Measurements from ENCODE around the gene SLC14A1.
A peak's percentile ranks its signal among the peaks of the same experiment; 100 is the strongest.

SLC14A1 gene

GRCh38 chr18:45723567-45724355, at the start of gene SLC14A1:
SLC14A1 (plus strand) TSS chr18:45724181; CDS start chr18:45730321, 6,140 bp downstream.
- H3K27ac ChIP-seq: no peak within 1 kb of the TSS; the same call in 1 of the 2 replicates
- no peak for TF ChIP-seq CTCF (conservative IDR thresholded peaks at IDR 0.05)

DNA sequence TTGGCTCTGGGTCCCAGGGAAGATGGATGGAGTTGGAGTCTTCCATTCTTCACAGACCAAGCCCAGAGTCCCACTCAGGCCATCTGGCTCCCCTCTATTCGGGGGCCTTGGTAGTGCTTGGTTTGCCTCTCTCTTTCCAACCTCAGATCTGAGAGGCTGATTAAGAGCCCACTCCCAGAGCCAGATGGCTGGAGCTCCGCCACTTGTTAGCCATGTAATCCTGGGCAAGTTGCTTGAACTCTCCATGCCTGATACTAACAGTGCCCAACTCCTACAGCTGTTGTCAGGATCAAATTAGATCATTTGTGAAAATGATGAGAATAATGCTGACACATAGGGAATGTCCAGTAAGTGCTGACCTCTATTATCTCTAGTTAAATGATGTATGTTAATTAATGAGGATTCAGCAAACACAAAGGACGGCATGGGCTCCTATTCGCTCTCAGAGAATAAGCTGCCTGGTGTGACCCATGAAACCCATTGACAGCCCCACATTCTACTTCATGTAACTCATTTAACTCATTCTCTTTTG, 46.6 kb upstream of the SLC14A1 start:
- TF ChIP-seq CTCF (conservative IDR thresholded peaks at IDR 0.05): no peak
- H3K27ac ChIP-seq: no peak overlapping the region

GRCh38 chr18:45678441-45678840, 45.5 kb upstream of the SLC14A1 start:
- TF ChIP-seq CTCF (conservative IDR thresholded peaks at IDR 0.05): no peak
- peak overlapping the region; percentile 80 for H3K27ac ChIP-seq

DNA sequence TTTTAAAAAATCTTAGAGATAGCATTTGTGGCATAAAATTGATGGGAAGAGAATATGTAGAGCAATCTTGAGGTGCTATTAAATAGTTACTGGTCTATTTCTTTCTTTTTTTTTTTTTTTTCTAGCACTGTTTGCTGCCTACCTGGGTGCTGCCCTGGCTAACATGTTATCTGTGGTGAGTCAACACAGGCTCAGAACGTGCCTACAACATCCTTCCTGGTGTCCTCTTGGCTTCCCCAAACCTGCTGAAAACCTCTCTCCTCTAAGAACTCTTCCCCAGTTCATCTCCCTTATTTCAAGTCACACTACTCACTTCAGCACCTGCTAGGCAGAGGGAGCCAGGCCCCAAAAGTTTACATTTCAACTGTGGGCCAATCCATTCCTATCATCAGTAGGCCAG, 45.1 kb upstream of the SLC14A1 start:
- H3K27ac ChIP-seq: peak overlapping the region; percentile 80
- TF ChIP-seq CTCF (conservative IDR thresholded peaks at IDR 0.05): no peak

DNA sequence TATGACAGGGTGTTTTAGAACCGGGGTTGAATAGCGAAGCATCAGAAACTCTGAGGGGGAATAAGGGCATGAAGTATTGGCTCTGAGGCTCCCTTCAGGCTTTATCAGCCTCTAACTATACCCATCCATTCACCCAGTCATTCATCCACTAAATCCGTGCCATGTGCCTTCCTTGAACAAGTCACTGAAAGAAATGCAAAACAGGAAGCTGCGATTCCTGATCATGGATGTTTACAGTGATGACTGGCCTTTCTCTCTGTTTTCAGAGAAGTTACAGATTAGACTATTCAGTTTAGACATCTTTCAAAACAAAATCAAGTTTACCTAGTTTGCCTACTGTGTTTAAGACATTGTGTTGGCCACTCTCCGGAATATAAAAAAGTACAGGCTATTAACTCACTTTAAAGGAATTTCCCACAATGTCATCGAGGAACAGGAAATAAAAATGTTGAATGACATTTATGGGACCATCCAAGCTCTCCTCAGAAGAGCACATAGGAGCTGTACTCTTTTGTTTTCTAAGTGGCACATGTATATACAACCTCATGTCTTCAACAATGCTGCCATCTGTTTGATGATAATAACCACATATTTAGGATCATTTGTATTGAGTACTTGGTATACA, 43.8 kb upstream of the SLC14A1 start:
- no peak for TF ChIP-seq CTCF (conservative IDR thresholded peaks at IDR 0.05)

DNA sequence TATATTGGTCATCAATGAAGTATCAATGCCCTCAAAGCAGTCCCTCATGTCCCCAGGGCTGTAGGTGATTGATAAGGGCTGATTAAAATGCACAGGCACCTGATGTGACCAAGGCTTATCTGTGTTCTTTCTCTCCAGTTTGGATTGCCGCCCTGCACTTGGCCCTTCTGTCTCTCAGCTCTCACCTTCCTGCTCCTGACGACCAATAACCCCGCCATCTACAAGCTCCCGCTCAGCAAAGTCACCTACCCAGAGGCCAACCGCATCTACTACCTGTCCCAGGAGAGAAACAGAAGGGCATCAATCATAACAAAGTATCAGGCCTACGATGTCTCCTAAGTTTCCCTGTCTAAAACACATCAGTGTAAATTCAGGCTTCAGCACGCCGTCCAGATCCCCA, 41.8 kb upstream of the SLC14A1 start:
- no peak overlapping the region for H3K27ac ChIP-seq
- no peak for TF ChIP-seq CTCF (conservative IDR thresholded peaks at IDR 0.05)

More for the DNA sequence above, 43.8 kb upstream of the SLC14A1 start:
- H3K27ac ChIP-seq: peak overlapping the region; percentile 80; the same call in 1 of the 2 replicates

DNA sequence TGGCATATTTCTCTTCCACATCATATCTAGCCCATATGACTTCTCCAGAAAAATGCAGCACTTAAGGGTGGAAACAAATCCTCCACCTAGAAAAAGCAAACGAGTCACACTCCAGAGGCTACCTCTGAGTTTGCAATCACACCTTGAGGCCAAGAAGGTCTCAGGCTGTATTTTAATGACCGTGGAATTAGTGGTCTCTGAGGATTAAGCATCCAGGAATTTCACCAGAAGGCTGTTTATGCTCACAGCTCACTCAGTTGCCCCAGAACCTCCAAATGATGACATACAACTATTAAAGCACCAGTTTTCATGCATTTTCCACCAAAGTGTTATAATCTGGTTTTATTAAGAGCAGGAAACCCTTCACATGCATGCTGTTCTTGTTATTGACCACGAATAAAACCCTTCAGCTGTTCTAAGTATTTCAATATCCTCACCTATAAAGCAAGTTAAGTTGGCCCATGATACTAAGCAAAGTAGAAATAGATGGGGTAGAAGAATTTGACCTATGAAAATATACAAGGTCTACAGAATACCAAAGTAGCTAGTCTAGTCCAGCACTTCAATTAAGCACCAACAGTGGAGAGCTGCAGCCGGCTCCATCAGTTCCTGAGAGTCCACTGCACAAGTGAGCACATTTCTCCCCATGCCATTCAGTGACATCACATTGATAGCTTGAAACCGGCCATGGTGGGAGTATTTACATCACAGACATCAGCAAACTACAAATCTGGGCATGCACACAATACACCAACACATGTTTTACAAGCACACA, 39.5 kb upstream of the SLC14A1 start:
- no peak overlapping the region for H3K27ac ChIP-seq
- TF ChIP-seq CTCF (conservative IDR thresholded peaks at IDR 0.05): no peak
